Amniotic stem cell (primary cell): ENCODE results near the gene KLF7.

Experiments used
- DNase-seq: peaks from one replicate; lab custom pipeline; 2025; lab: John Stamatoyannopoulos, UW

KLF7 gene

DNA sequence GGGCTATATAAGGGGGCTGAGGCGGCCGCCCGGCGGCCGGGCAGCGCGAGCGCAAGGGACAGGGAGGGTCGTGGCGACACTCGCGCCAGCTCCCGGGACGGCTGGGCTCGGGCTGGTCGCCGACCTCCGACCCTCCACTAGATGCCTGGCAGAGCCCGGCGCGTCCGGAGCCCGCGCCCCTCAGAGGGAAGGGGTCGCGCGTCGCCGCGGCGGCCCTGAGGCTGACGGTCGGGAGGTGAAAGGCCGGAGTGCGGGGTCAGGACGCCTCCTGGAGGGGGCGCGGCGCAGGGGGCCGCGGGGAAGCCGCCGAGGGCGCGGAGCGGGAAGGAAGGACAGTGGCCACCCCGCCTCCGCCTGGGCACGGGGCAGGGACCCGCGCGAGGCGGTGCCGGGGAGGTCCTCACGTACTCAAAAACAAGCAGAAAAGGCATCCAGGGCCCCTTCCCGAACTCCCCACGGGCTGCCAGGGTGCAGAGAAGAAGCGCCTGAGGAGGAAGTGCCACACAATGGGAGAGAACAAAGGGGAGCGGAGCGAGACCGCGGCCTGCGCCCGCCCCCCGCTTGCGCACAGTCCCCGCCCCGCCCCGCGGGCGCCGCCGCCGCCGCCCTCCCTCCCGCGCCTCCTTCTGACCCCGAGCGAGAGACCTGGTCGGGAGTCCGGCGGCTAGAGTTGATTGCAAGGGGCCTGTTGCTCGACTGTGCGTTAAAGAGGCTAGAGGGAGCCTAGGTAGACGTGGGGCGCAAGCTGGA is 776 bp upstream of the KLF7 start:
- peak; percentile 58 for DNase-seq

DNA sequence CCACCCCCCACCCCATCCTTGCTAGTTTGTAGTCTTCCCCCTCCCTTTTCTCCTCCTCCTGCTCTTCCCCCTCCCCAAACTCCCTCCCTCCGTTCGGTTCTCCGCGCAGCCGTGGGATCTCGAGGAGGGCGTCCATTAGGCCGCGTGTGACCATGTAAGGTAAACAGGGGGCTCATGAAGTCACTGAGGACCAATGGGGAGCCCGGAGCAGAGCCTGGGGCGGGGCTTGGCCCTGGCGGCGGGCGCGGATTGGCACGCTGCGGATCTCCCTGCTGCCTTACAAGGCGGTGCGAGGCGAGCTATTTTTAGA is 246 bp upstream of the KLF7 start:
- peak; percentile 96 for DNase-seq

DNA sequence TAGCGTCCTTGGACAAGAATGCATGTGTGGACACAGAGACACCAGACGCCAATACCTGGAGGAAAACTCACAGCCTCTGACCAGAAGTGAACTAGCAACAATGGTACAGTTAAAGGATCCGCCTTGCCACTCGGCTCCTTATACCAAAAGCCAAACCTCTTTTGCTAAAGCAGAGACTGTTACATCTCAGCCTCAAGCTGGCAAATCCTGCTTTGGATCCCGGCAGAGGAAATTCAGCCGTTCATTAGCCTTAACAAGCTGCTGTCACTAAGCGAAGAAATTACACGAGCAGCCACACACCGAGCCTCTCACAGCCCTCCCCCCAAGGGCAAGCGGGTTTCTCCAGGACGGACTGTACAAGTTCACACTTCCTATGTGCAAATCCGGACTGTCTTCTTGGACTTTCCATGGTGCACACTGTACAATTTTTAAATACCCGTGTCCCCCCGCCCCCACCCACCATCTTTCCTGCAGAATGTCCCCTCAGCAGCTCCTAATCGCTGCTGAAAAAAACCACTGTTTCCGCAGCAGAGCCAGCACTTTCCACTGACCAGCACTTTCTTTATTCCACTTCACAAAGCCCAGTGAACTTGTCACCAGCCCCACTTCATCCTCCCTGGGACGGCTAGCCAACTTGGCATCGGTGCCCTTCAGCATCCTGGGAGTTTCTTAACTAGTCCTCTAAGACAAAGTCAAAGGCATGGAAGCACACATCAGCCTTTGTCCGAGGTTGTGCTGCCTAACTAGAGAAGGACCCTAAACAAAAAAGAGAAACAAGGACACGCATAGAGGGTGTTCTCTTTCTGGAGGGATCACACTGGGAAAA is 1.5 kb downstream of the KLF7 start:
- no peak for DNase-seq

DNA sequence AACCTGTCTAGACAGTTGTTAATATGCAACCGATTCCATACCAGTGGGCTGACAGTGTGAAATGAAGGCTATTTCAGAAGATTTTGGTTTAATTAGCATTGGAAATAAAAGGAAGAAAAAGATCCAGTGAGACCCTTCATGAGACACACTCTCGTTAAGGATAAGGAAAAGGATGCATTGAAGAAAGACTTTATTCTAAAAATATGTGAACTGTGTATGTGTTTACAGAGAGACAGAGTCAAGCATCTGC is 2.1 kb downstream of the KLF7 start:
- no peak for DNase-seq

GRCh38 chr2:207163053-207163755 is 2.5 kb downstream of the KLF7 start:
- peak; percentile 54 for DNase-seq

DNA sequence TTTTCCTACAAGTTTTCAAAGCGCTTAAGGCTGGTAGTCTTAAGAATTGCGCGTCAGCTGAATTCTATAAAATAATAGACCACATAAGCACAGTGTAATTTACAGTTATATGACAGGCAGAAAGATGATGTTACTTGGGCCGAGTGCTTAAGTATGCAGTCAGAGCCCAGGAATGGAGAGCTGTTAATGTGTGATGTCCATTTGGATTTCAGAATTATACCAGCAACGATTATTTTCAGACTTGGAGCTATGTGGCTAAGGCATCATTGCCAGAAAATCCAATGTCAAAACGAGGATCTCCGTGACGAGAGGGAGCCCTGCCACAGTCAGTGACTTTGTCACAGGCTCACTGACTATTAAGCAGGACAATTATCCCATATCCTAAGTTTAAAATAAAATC is 3.4 kb downstream of the KLF7 start:
- DNase-seq, result no peak

- DNase-seq, result no peak
These were observed 4.3 kb downstream of the KLF7 start for GRCh38 chr2:207161247-207162123.

DNA sequence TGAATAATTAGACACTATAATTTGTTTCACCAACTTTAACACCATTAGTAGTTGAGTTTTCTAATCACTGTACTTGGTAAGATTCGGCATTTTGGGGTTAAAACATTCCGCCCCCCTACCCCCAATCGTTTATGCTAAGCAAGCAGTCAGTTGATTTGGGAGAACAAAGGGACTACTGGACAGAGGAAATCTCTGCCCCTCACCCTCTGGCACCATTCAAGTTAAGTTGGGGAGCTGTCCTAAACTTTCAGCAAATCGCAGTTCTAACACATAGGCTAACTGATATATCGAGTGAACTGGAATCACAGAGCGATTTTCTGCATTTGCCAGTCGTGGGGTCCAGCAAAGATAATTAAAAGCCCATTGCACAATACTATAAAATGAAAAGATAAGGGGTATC is 5.6 kb downstream of the KLF7 start:
- DNase-seq, result no peak

DNA sequence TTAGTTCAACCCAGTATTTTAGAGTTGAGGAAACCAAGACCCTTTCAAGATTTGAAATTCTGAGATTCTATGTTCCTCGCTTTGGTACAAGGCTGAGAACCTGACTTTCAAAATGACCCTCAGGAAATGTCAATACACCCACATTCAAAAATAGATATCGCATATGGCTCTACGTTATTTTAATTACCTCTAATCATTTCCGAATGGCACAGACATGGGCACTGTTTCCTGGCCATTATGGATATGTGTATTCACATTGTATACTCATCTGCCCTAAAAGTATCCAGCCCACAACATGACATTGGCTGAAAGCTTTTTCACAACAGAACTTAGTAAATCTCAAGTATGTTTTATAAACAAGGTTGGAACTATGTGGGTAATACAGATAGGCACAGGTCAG is 6.7 kb downstream of the KLF7 start:
- no peak for DNase-seq

DNA sequence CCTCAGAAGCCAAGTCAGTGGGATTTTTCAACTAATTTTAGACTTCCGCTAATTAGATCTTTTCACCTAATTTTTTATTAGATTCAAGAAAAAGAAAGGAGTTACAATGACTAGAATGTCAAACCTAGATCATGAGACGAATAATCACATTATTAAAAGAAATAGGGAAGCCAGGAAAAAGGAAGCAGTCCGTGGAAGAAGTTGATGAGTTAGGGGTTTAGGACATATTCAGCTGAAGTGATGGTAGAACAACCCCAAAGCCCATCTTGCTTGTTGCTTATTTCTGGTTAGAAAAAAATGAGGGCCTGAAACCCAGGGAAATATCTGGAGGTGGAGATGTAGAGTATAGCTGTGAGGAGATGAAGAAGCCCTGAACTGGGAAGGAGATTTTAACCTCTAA is 8.0 kb downstream of the KLF7 start:
- no peak for DNase-seq

- no peak for DNase-seq
These were observed 8.6 kb downstream of the KLF7 start for GRCh38 chr2:207157162-207157481.

GRCh38 chr2:207156451-207157161 is 9.1 kb downstream of the KLF7 start:
- no peak for DNase-seq

DNA sequence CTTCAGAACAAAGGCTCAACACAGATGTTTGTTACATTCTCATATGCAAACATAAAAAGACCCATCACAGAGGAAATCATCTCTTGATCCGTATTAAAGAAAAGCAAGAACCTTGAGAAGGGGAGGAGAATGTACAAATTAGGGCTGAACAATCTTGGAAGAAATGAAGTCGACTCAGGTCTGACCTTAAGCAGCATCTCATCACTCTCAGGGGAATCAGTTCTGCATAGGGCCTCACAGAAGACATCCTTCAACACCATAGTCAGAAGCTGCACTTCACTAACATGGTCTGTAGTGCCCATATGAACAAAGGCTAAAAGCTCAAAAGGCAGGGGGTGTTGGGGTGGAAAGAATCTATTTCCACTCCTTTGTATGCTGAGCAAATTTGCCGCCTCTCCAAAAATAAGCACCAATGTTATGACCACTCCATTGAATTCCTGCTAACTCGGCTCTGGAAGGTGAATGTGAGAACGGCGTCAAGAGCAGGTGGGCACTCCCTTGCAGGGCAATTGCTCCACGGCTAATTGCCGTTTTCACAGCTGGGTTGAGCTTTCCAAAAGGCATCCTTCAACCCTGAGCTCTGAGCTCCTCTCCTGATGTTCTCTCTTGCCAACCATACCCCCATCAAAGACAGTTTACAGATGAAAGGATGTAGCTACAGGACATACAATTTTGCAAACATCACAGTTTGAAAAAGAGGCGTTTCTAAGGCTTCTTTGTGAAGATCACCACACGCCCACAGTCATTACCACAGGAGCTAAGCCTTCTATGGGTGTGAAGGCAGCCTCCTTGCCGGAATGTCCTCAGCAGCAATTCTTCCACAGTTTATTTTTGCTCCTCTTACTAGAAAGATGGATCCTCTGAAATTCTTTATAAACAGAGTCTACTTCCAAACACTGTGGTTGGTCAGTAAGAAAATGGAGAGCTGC is 10.0 kb downstream of the KLF7 start:
- DNase-seq, result no peak

GRCh38 chr2:207154556-207155510 is 10.9 kb downstream of the KLF7 start:
- no peak for DNase-seq

DNA sequence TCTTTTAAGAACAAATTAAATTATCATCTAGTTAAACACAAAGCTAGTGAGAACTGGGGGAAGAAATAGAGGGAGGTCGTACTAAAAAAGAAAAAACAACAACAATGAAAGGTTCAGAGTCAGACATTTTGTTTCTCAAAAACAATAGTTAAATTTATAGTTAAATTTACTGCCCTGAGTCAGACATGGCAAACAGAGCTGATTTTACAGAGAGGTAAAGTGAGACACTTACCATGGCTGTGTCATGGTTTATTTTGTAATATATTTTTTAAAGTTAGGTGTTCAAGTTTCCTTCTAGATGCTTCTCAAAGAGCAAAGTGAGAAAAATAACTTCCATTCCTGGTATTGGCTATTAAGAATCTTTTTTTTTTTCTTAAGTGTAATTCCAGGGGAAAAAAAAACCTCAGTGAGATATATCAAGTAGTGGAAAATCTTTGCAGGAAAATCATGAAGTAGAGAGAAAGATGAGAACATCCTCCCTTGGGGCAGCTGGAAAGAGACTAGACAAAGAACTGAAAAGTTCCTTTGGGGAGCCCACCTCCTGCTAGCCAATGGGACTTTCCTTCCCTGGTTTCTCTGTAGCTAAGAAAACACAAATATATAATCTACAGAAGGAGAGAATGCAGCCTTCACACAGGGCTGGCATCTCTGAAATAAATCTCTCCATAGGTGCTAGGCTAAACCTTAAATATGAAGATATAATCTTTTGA is 12.3 kb downstream of the KLF7 start:
- DNase-seq, result no peak

GRCh38 chr2:207151048-207151447 is 14.7 kb downstream of the KLF7 start:
- no peak for DNase-seq

DNA sequence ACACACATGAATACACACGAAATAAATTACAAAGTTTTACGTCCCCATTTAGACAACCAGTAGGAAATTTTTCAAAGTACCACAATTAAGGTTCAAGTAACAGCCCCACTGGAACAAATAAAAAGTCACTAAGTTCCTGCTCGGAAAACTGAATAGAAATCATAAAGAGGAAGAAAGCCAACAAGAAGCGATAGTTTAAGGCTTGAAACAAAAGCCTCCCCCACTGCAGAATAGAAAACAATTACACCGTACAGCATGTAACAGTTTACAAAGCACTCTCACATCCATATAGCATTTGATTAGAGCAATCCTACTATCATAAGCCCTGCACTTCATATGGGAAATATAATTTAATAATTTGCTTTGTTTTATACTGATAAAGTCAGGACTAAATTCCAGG is 15.5 kb downstream of the KLF7 start:
- no peak for DNase-seq

GRCh38 chr2:207149249-207150213 is 16.2 kb downstream of the KLF7 start:
- DNase-seq, result no peak
